ENCODE measurements around the gene KCNK13. TPM values are rescaled to one million over a fixed set of nuclear protein-coding genes. Genes with fewer than 3 reads are reported as not detected.

The KCNK13 gene
- total RNA-seq, 1 experiment from 2014 or later: not detected

Other genes starting within 250 kb of the KCNK13 start
- gene EFCAB11, start 107.3 kb upstream of the KCNK13 start, total RNA-seq (2021; ENCODE audit: unreplicated experiment): 12.3 TPM
- gene TDP1, start 106.1 kb upstream of the KCNK13 start, total RNA-seq (2021; ENCODE audit: unreplicated experiment): 23.9 TPM
- gene PSMC1, start 194.6 kb downstream of the KCNK13 start, total RNA-seq (2021; ENCODE audit: unreplicated experiment): 112 TPM

Measured in Panc1 (cell line).